Activated CD4-positive, alpha-beta T cell treated with anti-CD3 and anti-CD28 coated beads, Interleukin-2, amount 50 U/mL, for 16 hours (primary cell): ENCODE results near the gene EMP1.

Source experiments
- DNase-seq: peaks from one replicate; pipeline ENCODE4 v3.0.0-alpha.2; 2020

The EMP1 gene

DNA sequence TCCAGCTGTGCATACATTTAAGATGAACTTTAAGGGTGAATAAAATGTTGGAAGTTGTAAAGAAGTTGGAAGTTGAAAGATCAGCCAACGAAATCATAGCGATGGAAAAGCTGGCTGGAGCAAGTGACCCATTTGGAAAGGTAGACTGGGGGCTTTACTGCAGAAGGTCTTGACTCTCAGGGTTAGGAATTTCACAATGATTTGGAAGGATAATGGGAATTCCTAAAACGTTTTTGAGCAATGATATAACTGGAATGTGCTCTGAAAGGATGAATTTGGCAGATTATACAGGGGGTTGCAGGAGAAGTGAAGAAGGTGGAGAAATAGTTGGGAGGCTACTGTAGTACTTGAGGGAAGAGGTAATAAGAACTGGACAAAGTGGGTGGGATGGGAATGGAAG, 27.4 kb downstream of the EMP1 start:
- no peak for DNase-seq

- no peak for DNase-seq
Measured at GRCh38 chr12:13227191-13227590, 30.7 kb downstream of the EMP1 start.

DNA sequence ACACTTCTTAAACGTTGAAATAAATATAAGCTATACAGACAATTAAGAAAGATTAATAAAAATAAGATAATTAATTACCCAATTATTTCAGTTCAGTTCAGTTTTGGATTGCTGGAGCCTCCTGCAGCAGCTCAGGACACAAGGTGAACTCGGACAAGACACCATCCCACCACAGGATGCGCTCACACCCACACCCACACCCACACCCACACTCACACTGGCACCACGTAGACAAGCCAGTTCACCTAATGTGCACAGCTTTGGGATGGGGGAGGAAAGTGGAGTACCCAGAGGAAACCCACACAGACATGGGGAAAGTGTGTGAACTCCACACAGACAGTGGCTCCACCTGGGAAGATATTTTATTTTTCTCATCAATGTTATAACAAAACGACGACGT, 32.1 kb downstream of the EMP1 start:
- DNase-seq, result no peak

- no peak for DNase-seq
Measured at GRCh38 chr12:13229504-13229903, 33.0 kb downstream of the EMP1 start.

GRCh38 chr12:13230500-13230899, 34.0 kb downstream of the EMP1 start:
- DNase-seq, result no peak

DNA sequence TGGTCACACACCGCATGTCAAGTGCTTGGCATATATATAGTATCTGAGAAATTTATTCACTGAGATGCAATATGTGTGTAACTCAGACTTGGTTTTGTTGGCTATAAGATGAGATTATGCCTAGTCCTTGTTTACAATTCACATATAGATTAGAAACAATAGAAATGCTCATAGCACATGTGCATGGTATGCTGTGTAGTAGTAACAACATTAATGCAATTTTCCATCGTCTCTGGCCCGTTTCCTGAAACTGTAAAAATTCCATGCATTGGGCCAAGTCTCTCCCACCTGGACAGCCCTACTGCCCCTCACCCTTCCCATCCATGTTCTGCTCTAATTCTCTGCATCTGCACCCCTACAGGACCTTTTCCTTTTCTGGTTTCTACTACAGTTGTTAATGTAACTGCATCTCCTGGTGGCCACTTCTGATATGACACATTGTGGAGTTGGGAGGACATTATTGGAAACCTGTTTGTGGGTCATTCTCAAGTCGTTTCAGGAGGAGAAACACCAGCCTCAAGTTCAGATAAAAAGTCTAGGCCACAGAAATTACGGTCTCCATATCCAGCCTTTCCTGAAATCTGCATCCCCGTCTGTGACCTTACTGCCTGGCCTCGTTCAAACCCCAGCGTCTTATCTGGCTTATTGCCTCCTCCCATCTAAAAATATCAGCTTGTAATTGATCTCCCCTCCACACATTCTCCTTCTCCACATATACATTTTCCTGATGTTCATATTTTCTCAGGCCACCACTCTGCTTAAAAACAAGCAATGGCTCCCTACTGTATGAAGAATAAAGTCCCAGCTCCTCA, 37.5 kb downstream of the EMP1 start:
- DNase-seq, result peak; percentile 46

GRCh38 chr12:13238204-13238603, 41.7 kb downstream of the EMP1 start:
- no peak for DNase-seq

GRCh38 chr12:13241833-13242488, 45.4 kb downstream of the EMP1 start:
- DNase-seq, result no peak

DNA sequence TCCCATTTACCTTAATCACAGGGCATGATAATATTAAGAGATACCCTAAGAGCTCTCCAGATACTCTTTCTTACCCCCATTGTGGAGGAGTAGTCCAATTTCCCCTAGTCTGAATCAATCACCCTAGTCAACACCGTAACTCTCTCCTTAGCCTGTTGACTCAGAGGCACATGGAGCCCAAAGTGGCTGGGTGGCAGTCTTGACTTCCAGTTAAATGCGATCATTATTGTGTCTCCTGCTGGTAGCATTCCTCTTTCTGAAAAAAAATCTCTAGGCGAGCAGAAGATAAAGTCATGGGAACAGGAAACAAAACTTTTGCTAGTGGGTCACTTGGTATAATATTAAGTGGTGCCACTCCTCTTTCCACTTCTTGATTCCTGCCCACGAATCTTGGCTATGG, 46.4 kb downstream of the EMP1 start:
- DNase-seq, result no peak

DNA sequence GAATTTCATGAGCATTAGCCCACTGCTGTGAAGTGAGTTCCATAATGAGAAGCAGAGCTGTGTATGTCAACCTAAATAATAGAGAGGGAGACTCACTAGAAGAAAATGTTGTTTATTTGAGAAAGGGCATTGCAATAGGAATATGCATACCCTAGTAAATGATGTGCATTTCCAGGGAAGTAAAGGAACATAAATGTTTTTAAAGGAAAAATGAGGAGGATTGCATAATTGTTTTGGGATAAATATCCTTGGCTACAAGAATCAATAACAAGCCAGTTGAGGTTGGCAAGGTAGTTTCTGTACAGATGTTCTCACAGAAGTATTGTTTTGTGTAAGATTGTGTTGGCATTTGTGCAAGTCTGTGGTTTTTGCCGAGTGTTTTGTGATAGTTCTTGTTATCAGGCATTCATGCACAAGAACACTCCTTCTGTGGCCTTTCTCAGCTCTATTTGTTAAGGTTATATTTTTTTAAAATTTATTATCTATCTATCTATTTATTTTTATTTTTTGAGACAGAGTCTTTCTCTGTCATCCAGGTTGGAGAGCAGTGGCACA, 47.1 kb downstream of the EMP1 start:
- DNase-seq, result no peak

GRCh38 chr12:13247596-13247995, 51.1 kb downstream of the EMP1 start:
- no peak for DNase-seq

GRCh38 chr12:13248964-13249363, 52.4 kb downstream of the EMP1 start:
- DNase-seq, result no peak

DNA sequence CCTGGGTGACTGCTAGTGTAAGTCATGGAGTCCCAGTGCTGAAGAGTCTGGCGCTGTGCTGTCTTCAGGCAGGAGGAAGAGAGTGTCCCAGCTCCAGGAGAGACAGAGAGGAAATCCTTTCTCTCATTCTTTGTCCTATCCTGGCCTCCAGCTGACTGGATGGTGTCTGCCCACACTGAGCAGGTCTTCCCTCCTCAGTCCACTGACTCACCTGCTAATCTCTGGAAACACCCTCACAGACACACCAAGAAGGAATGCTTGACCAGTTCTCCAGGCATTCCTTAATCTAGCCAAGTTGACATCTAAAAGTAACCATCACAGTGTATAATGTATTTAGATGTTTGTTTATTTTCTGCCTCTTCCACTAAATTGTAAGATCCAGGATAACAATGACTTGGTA, 53.9 kb downstream of the EMP1 start:
- DNase-seq, result no peak

DNA sequence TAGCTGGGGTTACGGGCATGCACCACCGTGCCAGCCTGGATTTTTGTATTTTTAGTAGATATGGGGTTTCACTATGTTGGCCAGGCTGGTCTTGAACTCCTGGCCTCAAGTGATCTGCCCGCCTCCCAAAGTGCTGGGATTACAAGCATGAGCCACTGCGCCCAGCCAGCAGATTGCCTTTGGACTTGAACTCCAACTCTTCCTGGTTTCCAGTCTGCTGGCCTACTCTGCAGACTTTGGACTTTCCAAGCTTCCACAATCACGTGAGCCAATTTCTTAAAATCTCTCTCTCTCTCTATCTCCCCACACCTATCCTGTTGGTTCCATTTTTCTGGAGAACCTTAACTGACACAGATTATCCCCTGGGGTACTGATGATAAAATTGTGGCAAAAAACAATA, 55.0 kb downstream of the EMP1 start:
- DNase-seq, result no peak

GRCh38 chr12:13252024-13252423, 55.5 kb downstream of the EMP1 start:
- no peak for DNase-seq

DNA sequence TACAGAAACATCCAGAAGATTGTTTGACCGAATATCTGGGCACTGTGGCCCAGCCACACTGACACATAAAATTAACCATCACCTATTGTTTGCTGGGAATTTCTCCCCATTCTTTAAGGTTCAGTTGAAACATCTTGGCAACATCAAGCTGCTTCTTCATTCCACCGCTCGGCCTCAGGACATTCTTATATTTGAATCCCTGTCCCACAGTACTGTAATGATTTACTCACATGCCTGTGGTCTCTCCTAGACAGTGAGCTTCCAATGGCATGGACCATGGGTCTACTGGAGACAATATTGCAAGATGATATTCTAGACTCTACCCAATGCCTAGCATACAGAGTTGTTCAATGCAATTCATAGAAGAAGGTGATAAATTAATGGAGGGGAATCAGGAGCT, 56.1 kb downstream of the EMP1 start:
- DNase-seq, result no peak

GRCh38 chr12:13253966-13254760, 57.6 kb downstream of the EMP1 start:
- DNase-seq, result no peak

DNA sequence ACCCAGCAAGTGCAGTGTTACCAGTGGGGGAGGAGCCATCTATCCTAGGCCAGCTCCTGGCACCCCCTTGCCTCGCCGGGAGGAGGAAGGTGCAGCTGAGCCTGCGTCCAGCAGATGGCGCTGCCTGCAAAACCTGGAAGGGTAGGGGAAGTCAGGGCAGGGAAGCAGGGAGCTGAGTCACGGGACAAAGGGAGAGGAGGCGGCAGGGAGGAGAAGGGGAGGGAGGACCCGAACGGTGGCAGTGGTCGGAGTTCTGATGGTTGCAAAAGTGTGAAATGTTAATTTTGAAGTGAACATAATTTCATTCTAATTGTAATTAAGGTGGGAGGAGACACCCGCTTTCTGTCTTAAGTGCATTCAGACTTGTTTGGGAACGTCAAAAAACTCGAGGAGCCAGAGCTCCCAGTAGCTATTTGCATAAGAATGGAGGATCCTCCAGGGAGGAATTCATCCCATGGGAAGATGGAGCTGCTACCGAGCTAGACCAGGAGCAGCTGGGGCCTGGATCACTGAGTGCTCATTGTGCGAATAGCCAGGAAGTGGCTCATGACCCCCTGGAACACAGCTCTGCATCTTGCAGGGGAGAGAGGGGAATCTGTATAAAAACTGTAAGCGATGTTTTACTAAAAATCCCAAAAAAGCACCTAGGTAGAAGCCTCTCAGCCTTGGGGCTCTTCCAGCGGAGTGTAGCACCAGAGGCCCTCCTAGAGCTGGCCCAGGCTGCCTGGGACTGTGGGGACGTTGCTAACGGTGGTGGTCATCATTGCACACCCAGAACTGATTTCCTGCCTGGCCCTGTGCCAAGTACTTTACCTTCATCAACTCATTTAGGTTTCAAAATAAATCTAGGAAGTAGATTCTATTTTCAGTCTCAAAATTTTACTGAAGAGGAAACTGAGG, 59.5 kb downstream of the EMP1 start:
- peak; percentile 91 for DNase-seq

DNA sequence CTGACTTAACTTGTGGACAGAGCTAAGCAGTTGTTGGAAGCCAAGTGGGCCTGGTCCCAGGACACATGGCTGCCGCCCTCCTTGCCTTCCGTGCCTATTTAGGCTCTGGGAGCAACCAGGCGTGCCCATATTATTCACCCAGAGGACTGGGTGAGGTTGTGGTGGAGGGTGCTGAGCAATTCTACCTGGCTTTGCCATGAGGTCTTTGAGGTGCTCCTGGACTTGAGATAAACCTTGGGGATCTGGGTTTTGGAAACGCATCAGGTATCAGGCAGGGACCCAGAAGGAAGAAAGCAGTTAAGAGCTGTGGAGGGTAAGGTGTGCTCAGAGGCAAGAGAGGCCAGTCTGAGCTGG, 60.1 kb downstream of the EMP1 start:
- no peak for DNase-seq

- DNase-seq, result no peak
Measured at GRCh38 chr12:13257356-13257875, 60.9 kb downstream of the EMP1 start.

DNA sequence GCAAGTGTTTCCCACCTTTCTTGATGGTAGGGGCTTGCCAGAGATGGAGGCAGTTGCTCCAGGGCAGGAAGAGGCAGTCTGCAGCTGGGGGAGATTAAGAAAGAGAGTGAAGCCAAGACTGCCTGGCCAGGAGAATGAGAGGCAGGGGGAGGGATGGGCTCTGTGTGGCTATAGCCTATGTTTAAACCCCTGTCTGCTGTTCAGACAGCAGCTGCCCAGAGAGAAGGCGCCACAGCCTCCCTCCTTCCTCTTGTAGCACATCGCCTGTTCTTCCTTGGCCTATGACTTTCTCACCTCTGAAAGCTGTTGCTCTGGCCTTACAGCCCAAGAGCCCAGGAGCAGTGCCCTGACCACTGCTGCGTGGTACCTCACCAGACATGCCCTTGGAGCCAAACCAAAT, 61.7 kb downstream of the EMP1 start:
- DNase-seq, result no peak

GRCh38 chr12:13258717-13259119, 62.2 kb downstream of the EMP1 start:
- no peak for DNase-seq
